ENCODE measurements around the gene BMP4.

DNA sequence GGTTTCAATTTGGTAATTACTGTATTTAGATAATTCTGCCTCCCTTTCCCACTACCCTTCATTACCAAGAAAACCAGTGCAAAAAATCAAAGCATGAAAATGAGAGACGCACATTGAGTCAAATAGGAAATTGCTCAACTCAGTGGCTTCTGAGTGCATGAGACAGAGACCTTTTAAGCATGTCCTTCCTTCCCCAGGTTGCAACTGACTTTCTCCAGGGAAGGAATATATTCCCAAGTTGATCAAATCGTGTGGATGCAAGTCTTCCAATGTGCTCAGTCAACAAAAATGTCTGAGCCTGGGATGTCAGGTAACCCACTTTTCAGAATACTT is 12.9 kb downstream of the BMP4 start:
- TF ChIP-seq, protein P1, sequence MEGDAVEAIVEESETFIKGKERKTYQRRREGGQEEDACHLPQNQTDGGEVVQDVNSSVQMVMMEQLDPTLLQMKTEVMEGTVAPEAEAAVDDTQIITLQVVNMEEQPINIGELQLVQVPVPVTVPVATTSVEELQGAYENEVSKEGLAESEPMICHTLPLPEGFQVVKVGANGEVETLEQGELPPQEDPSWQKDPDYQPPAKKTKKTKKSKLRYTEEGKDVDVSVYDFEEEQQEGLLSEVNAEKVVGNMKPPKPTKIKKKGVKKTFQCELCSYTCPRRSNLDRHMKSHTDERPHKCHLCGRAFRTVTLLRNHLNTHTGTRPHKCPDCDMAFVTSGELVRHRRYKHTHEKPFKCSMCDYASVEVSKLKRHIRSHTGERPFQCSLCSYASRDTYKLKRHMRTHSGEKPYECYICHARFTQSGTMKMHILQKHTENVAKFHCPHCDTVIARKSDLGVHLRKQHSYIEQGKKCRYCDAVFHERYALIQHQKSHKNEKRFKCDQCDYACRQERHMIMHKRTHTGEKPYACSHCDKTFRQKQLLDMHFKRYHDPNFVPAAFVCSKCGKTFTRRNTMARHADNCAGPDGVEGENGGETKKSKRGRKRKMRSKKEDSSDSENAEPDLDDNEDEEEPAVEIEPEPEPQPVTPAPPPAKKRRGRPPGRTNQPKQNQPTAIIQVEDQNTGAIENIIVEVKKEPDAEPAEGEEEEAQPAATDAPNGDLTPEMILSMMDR (IDR thresholded peaks at IDR 0.05) = no peak
- no peak for TF ChIP-seq POLR2A (IDR thresholded peaks at IDR 0.05)

All from esophagus squamous epithelium (tissue), 4 donors.